Measurements from ENCODE around the gene FANCF.
"Not testable (repeated sequence)": the region's sequence is repeated elsewhere in the genome, so short reads cannot be mapped to it uniquely, and the experiment has no call there.

Gene FANCF, protein sequence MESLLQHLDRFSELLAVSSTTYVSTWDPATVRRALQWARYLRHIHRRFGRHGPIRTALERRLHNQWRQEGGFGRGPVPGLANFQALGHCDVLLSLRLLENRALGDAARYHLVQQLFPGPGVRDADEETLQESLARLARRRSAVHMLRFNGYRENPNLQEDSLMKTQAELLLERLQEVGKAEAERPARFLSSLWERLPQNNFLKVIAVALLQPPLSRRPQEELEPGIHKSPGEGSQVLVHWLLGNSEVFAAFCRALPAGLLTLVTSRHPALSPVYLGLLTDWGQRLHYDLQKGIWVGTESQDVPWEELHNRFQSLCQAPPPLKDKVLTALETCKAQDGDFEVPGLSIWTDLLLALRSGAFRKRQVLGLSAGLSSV

GRCh38 chr11:22625448-22626287 is at the start of gene FANCF:
Gene FANCF (minus strand): TSS chr11:22625823. CDS start chr11:22625810, 13 bp downstream.
- DNase-seq: peak; percentile 95 to 99

DNA sequence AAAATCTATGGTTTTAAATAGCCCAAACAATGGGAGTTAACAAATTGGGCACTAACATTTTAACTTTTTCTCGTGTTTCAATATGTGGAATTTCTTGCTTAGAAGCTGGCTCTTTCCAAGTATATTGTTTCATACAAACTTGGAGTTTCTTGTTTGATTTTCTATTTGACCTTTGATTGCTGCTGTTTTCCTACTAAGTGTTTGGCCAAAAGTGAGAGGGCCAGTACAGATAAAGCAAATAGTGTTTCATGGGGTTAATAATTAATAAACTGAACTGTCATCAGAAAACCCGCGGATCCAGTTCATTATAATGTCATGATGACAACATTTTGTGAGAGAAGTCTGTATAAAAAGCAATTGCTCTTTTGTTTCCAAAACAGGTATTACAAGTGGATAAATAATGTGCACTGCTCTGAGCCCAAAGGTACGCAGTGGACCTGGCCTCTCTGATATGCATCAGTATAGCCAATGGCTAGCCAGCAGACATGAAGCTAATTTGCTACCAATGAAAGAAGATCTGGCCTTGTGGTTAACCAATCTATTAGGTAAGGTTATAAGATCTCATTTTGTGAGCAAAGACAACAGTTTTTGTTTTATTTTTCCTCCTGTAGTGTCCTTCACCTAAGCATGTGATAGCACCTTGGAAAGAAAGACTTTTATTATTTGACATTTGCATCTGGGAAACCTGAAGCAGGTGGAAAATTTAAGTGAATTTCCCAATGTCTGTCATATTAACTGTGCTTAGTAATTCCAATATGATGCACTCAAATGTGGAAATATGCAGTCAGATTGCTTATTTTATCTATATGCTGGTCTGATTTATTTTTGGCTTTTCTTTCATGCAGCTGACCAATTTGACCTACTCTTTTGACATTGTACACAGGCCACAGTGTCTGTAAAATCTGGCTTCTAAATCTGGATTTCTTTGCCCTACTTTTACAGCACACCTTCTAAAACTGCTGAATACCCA is 49.1 kb upstream of the FANCF start:
- DNase-seq: no peak

DNA sequence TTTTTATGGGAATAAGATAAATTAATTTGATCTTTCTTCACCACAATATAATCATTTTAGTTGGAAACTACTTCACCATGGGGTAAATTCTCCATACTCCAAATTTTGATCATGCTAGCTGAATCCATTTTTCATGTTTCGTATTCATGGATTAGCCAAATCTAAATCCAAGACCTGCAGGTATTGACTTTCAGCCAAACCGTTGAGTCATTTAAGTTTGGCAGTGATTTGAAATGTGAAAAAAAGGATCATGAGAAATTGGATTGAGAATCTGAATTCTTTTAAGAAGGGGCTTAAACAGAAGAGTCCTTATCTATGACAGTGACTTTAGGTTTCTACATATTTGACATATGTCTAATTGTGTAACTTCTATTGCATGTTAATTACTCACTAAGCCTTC is 46.1 kb upstream of the FANCF start:
- DNase-seq: no peak

DNA sequence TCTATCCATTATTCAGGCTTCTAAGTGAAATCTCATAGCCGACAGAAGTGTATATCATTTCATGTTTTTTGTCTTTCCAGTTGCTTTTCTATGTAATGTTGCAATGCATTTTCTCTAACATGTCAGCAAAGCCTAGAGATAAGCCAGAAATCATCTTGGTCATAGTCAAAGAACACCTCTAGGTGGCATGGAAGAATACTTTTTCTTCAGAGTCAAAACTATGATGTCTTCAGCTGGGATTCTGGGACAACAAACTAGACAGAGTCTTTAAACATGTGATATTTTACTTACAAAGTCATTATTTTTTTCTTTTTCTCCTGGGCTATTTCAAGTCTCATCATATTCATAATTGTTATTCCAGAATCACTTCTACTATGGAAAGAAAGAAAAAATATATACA is 45.2 kb upstream of the FANCF start:
- peak; percentile 6 to 13 for DNase-seq

- no peak for DNase-seq
Observed at GRCh38 chr11:22669368-22669767, 43.7 kb upstream of the FANCF start.

DNA sequence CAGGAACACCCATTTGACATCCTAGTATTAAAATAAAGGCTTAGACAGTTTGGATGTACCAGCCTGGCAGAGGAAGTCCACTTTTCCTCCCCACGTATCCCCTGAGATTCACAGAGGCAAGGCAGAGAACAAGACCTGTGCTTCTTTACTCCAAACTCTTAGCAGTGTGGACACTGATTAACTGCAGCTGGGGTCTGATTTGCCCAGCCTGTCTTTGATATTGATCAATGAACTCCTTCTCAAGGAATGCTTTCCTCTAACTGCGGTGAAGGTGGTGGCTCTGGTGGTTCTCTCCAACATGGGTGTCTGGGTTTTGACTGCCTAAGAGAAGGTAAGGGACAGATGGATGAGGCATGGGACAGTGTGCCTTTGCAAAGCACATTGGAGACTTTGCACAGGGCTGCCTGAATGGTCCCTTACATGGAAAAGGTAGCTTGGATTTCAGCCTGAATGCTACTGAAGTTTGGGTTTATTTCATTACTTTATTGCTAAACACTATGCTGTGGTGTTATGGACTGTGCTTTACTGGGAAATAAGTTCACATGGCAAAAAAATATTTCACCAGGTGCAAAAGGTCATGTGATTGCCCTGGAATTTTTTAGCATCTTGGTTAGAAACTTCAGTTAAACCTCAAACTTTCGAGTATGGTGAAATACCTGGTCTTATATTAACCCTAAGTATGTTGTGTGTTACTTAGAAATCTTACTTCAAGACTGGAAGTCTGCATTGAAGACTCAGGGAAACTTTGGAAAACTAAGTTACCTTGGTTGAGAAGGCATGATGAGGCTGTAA is 42.6 kb upstream of the FANCF start:
- DNase-seq: no peak

GRCh38 chr11:22666688-22667439 is 41.2 kb upstream of the FANCF start:
- DNase-seq: peak in 1 of 2 experiments; percentile 23

DNA sequence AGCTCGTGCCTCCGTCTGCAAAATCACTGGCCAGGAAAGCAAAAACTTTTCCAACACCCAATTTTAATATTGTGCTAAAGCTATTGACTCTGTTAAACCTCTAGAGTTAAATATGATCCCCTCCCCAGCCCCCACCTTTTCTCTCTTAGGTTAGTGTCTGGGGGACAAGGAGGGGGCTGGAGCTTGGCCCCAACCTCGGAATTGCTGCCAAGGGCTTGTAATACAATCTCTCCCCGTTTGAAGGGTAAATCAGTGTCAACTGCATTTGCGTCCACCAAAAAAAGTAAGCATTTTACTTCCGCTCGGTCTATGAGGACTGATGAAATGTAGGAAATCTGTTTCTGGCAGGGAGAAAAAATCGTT is 40.7 kb upstream of the FANCF start, which contains the start of gene GAS2:
TSS of gene GAS2 (plus strand) at position 287 of the 363 bp plus-strand sequence. CDS start 8,259 bp downstream, outside the sequence.
- DNase-seq: no peak

- no peak for DNase-seq
Observed at GRCh38 chr11:22659783-22660182, 34.2 kb upstream of the FANCF start.

DNA sequence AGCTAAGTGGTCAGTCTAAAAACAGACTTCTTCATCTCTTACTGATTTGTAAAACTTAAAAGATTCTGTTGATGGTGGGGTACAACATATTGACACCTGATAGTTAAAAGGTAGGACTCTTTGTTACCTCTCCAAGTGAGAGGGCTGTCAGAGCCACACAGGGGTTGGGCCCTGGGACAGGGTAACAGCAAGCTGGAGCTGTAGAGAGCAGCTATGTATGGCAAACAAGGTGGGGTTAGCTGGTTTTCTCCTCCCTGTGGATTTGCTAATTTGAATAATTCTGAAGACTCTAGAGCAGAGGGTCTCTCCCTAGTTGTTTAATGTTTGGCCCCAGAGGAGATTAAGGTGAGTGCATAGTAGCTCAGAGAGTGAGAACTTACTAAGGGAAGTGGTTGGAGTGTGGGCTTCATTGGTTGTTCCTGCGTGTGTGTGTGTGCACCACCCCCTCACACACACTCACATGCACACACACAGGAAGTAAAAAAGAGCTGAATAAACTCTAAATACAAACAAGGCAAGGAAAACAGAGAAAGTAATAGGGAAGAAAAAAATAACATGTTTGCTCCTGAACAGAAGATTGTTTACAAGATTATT is 31.6 kb upstream of the FANCF start:
- no peak for DNase-seq

- DNase-seq: no peak
Observed at GRCh38 chr11:22656130-22656529, 30.5 kb upstream of the FANCF start.

GRCh38 chr11:22652346-22652745 is 26.7 kb upstream of the FANCF start:
- DNase-seq: not testable (repeated sequence)

- no peak for DNase-seq
Observed at GRCh38 chr11:22641559-22641958, 15.9 kb upstream of the FANCF start.

- no peak for DNase-seq
Observed at GRCh38 chr11:22640862-22641261, 15.2 kb upstream of the FANCF start.

- no peak for DNase-seq
Observed at GRCh38 chr11:22635689-22636088, 10.1 kb upstream of the FANCF start.

- peak in 1 of 2 experiments; percentile 12 for DNase-seq
Observed at GRCh38 chr11:22634897-22635629, 9.4 kb upstream of the FANCF start.

GRCh38 chr11:22633354-22633902 is 7.8 kb upstream of the FANCF start:
- no peak for DNase-seq

- no peak for DNase-seq
Observed at GRCh38 chr11:22627421-22627820, 1.8 kb upstream of the FANCF start.

DNA sequence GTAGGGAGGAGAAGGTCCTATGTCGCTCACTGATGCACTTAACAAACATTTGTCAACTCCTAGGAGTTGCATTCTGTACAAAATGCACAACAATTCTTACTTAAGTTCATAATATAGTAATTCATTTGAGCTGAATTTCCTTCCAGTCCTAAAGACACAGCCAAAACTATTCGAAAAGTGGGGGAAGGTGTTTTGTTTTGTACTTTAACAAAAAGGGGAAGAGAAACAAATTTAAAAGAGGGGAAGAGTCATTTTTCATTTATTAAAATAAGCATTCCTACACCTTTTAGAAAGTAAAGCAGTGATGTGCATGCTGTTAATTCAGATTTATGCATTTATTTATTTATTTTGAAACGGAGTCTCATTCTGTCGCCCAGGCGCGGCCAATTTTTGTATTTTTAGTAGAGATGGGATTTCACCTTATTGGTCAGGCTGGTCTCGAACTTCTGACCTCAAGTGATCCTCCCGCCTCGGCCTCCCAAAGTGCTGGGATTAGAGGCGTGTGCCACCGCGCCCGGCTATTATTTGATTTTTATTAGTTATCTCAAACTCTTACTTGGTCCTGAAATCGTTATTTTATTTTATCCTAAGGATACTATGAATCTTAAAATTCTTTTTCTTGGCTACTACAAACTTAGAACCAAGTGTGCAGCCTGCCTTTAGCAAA is 1.1 kb upstream of the FANCF start:
- DNase-seq: no peak

Measured in NCI-H187 (cell line).